ENCODE measurements around the gene SLC27A4.

DNA sequence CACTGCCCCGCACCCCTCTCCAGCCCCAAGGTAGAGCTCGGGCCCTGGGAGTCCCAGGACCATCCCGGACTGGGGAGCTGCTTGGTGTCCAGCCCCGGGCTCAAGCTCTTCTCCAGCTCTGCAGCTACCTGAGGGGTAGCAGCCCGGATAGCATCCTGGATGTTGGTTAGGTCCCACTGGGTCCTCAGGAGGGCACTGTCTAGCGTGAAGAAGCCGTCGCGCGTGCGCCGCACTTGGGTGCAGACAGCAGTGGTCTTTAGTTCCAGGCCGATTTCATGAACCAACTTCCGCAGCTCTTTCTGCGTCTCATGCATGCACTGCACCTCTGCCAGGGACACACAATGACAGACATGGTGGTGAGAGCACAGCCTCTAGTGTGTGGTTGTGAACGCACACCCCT, 30.8 kb upstream of the SLC27A4 start:
- TF ChIP-seq POLR2A (IDR thresholded peaks at IDR 0.05) (no peak), POLR2AphosphoS5 (IDR thresholded peaks at IDR 0.05; ENCODE audit: insufficient read depth in 1 of 2, low read depth in 1 of 2) (no peak)
- TF ChIP-seq, protein P1, sequence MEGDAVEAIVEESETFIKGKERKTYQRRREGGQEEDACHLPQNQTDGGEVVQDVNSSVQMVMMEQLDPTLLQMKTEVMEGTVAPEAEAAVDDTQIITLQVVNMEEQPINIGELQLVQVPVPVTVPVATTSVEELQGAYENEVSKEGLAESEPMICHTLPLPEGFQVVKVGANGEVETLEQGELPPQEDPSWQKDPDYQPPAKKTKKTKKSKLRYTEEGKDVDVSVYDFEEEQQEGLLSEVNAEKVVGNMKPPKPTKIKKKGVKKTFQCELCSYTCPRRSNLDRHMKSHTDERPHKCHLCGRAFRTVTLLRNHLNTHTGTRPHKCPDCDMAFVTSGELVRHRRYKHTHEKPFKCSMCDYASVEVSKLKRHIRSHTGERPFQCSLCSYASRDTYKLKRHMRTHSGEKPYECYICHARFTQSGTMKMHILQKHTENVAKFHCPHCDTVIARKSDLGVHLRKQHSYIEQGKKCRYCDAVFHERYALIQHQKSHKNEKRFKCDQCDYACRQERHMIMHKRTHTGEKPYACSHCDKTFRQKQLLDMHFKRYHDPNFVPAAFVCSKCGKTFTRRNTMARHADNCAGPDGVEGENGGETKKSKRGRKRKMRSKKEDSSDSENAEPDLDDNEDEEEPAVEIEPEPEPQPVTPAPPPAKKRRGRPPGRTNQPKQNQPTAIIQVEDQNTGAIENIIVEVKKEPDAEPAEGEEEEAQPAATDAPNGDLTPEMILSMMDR (IDR thresholded peaks at IDR 0.05): no peak

Measured in vagina (tissue), 2 donors.